ENCODE measurements around the gene FANCD2.
"Not testable (repeated sequence)": the region's sequence is repeated elsewhere in the genome, so short reads cannot be mapped to it uniquely, and the experiment has no call there.

Gene FANCD2

GRCh38 chr3:10026084-10026890 is at the start of gene FANCD2:
FANCD2 (plus strand) TSS chr3:10026437; CDS start chr3:10028658, 2,221 bp downstream.
- peak; percentile 92 for DNase-seq

GRCh38 chr3:9976721-9977709 is 49.2 kb upstream of the FANCD2 start:
- DNase-seq, result peak; percentile 69

- DNase-seq, result no peak
Measured at GRCh38 chr3:9978710-9979305, 47.4 kb upstream of the FANCD2 start.

GRCh38 chr3:9980251-9980650 is 46.0 kb upstream of the FANCD2 start:
- DNase-seq, result no peak

GRCh38 chr3:9986230-9986725 is 40.0 kb upstream of the FANCD2 start:
- no peak for DNase-seq

- no peak for DNase-seq
Measured at GRCh38 chr3:9994086-9994844, 32.0 kb upstream of the FANCD2 start.

GRCh38 chr3:10000686-10001085 is 25.6 kb upstream of the FANCD2 start:
- no peak for DNase-seq

GRCh38 chr3:10002951-10003350 is 23.3 kb upstream of the FANCD2 start:
- DNase-seq, result no peak

- no peak for DNase-seq
Measured at GRCh38 chr3:10004506-10004905, 21.7 kb upstream of the FANCD2 start.

GRCh38 chr3:10004960-10005564 is 21.2 kb upstream of the FANCD2 start:
- DNase-seq, result no peak

GRCh38 chr3:10006048-10006761 is 20.0 kb upstream of the FANCD2 start:
- DNase-seq, result no peak

- no peak for DNase-seq
Measured at GRCh38 chr3:10006762-10007090, 19.5 kb upstream of the FANCD2 start.

GRCh38 chr3:10007126-10007782 is 19.0 kb upstream of the FANCD2 start:
- no peak for DNase-seq

GRCh38 chr3:10008216-10008587 is 18.0 kb upstream of the FANCD2 start:
- not testable (repeated sequence) for DNase-seq

- peak; percentile 74 for DNase-seq
Measured at GRCh38 chr3:10008588-10009344, 17.5 kb upstream of the FANCD2 start.

GRCh38 chr3:10010421-10010877 is 15.8 kb upstream of the FANCD2 start:
- no peak for DNase-seq

GRCh38 chr3:10010878-10011465 is 15.3 kb upstream of the FANCD2 start:
- DNase-seq, result peak; percentile 82

GRCh38 chr3:10011631-10012030 is 14.6 kb upstream of the FANCD2 start:
- DNase-seq, result no peak

GRCh38 chr3:10012106-10012505 is 14.1 kb upstream of the FANCD2 start:
- DNase-seq, result no peak

Data from stimulated activated CD4-positive, alpha-beta T cell treated with anti-CD3 and anti-CD28 coated beads, Interleukin-1b, Interleukin-23, amount 100 ng/mL, for 48 hours (primary cell).